Measurements from ENCODE around the gene DNAH9.
"Not testable (repeated sequence)": the region's sequence is repeated elsewhere in the genome, so short reads cannot be mapped to it uniquely, and the experiment has no call there.

DNAH9 gene

GRCh38 chr17:11924076-11924475 is 325.8 kb downstream of the DNAH9 start:
- no peak for DNase-seq

DNA sequence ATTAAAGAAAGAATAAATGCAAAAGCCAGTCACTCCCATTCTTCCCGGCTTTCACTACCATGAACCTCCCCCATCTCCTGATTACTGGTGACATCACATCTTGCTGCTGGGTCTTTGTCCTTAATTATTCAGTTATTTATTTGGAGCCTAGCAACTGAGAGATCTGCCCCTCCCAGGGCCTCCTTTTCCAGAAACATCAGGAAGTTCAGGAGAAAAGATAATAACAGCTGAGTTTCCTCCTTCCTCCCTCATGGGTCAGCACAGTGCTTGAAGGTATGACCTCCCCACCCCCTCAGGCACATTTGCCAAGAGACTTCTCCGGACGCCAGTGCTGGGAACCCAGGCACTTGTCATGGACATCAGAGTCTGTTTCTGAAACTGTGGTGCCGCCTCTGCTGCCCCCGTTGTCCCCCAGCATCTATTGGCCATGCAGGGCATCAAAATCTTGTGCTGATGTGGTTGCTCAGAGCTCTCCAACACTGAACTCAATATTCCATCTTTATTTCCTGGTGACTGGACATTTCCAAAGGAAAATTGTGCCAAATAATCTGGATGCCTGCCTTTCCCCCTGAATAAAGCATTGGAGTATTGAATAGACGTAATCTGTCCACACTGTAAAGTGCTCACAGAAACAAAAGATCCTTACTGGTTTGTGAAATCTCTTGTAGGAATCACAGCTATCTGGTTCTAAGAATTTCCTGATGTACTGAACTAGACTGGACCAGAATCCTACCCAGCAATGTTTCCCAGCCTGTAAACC is 327.2 kb downstream of the DNAH9 start:
- DNase-seq = no peak

DNA sequence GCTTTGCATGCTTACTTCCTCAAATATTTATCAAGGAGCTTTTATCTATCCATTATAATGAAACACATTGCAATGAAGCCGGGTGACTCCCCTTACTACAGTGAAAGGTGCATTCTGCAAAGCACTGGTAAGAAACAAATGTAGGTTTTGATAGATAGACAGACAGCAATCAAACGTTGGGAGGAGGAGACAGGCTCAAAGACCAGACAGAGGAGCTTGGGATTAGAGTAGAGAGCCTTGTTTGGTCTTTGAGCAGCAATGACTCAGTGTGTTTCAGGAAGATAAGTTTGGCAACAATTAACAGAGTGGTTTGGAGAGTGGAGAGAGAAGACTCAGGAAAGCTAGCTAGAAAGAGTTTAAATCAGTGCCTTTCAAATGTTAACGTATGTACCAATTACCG is 330.2 kb downstream of the DNAH9 start:
- DNase-seq = no peak

DNA sequence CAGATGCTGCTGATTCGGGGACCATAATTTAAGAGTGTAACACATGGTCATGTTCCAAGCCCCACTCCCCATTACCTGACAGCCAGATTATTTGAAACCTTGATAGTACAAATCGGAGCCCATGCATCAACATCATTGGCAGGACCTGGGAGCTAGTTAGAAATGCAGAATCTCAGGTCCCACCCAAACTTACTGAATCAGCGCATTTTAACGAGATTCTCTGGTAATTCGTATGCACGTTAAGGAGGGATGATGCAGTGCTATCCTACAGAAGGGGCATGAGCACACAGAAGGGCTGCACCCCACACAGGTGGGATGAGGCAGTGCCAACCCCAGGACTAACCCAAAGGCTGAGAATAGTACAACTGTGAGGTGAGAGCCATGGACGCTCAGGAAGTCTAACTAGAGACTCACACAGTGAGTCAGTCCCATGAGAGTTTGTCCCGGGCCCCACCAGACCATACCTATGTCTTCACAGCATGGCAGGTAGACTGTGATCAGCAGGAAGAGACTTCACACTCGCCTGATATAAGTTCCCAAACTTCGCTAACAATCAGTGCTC is 334.1 kb downstream of the DNAH9 start:
- DNase-seq = no peak

DNA sequence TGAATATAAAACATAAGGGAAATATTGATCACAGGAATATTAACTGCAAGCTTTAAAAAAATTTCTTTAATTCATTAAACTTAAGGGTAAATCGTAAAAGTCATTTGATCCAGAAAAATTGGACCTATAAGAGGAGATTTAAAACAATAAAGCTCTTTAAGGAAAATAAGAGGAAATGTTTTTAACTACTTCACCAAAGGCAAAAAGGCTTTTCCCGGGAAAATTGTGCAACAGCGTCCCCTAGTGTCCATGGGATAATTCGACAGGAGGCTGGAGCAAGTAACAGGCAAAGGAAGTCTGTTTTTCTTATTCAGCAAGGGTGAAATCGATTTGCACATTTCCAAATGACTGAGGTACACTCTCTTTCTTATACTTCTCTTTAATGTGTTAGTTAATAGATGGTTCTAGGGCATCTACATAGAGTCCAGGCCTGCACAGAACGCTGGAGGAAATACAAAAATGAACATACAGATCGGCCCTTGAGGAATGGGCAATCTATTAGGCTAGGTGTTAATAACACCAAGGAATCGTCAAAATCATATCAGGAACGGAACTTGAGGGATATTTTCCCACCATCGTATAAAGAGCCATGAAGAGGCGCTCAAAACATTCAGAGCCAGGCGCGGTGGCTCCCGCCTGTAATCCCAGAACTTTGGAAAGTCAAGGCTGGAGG is 337.6 kb downstream of the DNAH9 start:
- DNase-seq = peak; percentile 17

DNA sequence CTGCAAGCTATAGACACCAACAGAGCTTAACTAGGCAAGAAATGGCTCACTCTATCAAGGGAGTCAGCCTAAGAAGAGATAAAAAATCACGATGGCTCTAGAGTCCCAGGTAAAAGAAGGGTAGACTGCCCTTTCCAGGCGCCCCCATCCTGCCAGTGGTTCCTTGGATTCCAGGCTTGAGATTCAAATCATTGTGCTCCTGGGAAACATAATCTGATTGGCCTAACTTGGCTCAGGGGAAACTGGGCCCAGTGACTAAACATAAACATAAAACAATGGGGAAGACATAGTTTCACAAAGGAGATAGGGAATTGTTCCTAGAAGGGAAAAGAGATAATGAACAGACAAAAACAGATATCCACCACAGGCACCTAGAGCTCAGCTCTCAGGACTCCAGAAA is 342.6 kb downstream of the DNAH9 start:
- DNase-seq = no peak

DNA sequence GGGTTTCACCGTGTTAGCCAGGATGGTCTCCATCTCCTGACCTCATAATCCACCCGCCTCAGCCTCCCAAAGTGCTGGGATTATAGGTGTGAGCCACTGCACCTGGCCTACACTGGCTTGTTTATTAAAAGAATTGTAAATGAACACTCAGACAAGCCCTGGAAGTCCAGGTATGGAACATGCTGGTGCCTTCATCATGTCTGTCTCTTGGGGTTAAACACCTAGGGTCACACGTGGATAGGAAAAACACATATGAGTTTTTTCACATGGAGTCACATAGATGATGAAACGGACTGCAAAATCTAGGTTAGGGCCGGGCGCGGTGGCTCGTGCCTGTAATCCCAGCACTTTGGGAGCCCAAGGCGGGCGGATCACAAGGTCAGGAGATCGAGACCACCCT is 344.8 kb downstream of the DNAH9 start:
- not testable (repeated sequence) for DNase-seq

GRCh38 chr17:11943759-11944347 is 345.6 kb downstream of the DNAH9 start:
- no peak for DNase-seq

- no peak for DNase-seq
These were observed 346.3 kb downstream of the DNAH9 start for GRCh38 chr17:11944587-11944986.

GRCh38 chr17:11948789-11949188 is 350.5 kb downstream of the DNAH9 start:
- DNase-seq = no peak

GRCh38 chr17:11949571-11949970 is 351.3 kb downstream of the DNAH9 start:
- DNase-seq = not testable (repeated sequence)

GRCh38 chr17:11950771-11951519 is 352.7 kb downstream of the DNAH9 start:
- no peak for DNase-seq

GRCh38 chr17:11952610-11953009 is 354.3 kb downstream of the DNAH9 start:
- DNase-seq = no peak

- no peak for DNase-seq
These were observed 355.7 kb downstream of the DNAH9 start for GRCh38 chr17:11953924-11954323.

DNA sequence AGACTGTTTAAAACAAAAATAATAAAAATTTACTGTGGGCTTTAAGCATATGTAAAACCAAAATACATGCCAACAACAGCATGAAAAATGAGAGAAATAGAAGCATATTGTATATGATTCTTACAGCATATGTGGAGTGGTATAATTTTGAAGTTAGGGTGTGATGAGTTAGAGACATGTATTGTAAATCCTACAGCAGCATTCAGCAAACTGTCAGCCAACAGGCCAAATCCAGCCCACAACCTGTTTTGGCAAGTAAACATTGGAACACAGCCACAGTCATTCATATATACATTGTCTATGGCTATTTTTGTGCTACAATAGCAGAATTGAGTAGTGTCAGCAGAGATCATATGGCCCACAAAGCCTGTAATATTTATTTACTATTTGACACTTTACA is 356.7 kb downstream of the DNAH9 start:
- no peak for DNase-seq

- no peak for DNase-seq
These were observed 371.3 kb downstream of the DNAH9 start for GRCh38 chr17:11969565-11969964.

- DNase-seq = not testable (repeated sequence)
These were observed 374.5 kb downstream of the DNAH9 start for GRCh38 chr17:11972741-11973140.

GRCh38 chr17:11979795-11980194 is 381.5 kb downstream of the DNAH9 start:
- DNase-seq = no peak

- no peak for DNase-seq
These were observed 382.5 kb downstream of the DNAH9 start for GRCh38 chr17:11980813-11981212.

DNA sequence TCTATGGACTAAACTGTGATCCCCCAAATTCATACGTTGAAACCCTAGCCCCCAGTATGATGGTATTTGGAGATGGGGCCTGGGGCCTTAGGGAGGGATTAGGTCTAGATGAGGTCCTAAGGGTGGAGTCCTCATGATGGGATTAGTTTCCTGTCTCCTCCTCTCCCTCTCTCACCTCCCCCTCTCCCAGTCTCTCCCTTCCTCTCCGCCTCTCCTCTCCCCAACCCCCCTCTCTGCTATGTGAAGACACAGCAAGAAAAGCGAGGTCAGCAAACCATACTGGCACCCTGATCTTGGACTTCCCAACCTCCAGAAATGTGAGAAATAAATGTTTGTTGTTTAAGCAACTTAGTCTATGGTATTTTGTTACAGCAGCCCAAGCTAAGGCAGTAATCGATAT is 383.6 kb downstream of the DNAH9 start:
- DNase-seq = no peak

DNA sequence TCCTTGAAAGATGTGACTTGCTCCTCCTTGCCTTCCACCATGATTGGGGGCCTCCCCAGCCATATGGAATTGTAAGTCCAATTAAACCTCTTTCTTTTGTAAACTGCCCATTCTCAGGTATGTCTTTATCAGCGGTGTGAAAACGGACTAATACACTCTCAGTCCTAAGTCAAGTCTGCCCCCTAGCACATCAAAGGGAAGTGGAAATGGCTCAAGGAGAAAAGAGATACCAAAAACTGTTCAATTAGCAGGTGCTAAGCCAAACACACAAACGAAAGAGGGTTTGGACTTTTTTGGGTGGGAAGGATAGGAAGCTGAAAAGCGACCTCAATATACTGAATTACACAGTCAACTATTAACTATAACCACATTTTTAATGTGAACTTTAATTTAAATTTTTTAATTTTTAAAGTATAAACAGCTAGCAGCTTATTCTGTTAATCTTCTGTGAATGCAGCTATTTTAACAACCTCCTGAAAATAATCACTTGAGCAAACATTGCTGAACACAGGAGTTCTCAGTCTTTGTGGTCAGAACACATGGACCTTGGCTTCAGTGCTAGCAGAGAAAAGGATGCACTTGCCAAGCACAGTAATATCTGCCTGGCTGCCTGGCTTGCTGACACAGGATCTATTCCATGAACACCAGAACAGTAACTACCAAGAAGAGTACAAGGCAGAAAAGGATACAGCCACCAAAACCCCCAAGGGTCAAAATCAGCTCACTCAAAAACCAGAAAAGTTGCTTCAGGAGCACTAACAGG is 388.1 kb downstream of the DNAH9 start:
- DNase-seq = no peak

- peak; percentile 31 for DNase-seq
These were observed 388.7 kb downstream of the DNAH9 start for GRCh38 chr17:11986942-11987329.
